ENCODE measurements around the gene SMARCA5. TPM values are rescaled to one million over a fixed set of nuclear protein-coding genes. Genes with fewer than 3 reads are reported as not detected.

SMARCA5 gene
- total and polyA plus RNA-seq, 9 of the 15 experiments (the other 6 are each of a cell fraction or from before 2014, with no cell fraction given), result 21.6 to 57.8 (median 34.6) TPM

GRCh38 chr4:143513314-143514168 lies at the start of gene SMARCA5 (continued):
- TF ChIP-seq, protein P1, sequence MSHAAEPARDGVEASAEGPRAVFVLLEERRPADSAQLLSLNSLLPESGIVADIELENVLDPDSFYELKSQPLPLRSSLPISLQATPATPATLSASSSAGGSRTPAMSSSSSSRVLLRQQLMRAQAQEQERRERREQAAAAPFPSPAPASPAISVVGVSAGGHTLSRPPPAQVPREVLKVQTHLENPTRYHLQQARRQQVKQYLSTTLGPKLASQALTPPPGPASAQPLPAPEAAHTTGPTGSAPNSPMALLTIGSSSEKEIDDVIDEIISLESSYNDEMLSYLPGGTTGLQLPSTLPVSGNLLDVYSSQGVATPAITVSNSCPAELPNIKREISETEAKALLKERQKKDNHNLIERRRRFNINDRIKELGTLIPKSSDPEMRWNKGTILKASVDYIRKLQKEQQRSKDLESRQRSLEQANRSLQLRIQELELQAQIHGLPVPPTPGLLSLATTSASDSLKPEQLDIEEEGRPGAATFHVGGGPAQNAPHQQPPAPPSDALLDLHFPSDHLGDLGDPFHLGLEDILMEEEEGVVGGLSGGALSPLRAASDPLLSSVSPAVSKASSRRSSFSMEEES (CRISPR knock-in tag; IDR thresholded peaks at IDR 0.05), result no peak
- 0 out of 2 replicates have a peak, but pooled peaks have one; percentile 15 for TF ChIP-seq ZBTB40 (IDR thresholded peaks at IDR 0.05)
- TF ChIP-seq ZBTB40 (CRISPR knock-in tag; IDR thresholded peaks at IDR 0.05), result no peak
- TF ChIP-seq, protein P2, sequence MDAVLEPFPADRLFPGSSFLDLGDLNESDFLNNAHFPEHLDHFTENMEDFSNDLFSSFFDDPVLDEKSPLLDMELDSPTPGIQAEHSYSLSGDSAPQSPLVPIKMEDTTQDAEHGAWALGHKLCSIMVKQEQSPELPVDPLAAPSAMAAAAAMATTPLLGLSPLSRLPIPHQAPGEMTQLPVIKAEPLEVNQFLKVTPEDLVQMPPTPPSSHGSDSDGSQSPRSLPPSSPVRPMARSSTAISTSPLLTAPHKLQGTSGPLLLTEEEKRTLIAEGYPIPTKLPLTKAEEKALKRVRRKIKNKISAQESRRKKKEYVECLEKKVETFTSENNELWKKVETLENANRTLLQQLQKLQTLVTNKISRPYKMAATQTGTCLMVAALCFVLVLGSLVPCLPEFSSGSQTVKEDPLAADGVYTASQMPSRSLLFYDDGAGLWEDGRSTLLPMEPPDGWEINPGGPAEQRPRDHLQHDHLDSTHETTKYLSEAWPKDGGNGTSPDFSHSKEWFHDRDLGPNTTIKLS (IDR thresholded peaks at IDR 0.05; ENCODE audit: borderline replicate concordance, low read depth), result peak; percentile 94
- TF ChIP-seq SP1 (CRISPR knock-in tag; IDR thresholded peaks at IDR 0.05), result peak; percentile 88
- no peak for TF ChIP-seq CBX8 (IDR thresholded peaks at IDR 0.05; ENCODE audit: borderline replicate concordance, extremely low read depth, low read depth, low read length, poor library complexity, severe bottlenecking)
- TF ChIP-seq ZNF146 (CRISPR knock-in tag; IDR thresholded peaks at IDR 0.05; ENCODE audit: unreplicated experiment), result no peak
- TF ChIP-seq, protein P3, sequence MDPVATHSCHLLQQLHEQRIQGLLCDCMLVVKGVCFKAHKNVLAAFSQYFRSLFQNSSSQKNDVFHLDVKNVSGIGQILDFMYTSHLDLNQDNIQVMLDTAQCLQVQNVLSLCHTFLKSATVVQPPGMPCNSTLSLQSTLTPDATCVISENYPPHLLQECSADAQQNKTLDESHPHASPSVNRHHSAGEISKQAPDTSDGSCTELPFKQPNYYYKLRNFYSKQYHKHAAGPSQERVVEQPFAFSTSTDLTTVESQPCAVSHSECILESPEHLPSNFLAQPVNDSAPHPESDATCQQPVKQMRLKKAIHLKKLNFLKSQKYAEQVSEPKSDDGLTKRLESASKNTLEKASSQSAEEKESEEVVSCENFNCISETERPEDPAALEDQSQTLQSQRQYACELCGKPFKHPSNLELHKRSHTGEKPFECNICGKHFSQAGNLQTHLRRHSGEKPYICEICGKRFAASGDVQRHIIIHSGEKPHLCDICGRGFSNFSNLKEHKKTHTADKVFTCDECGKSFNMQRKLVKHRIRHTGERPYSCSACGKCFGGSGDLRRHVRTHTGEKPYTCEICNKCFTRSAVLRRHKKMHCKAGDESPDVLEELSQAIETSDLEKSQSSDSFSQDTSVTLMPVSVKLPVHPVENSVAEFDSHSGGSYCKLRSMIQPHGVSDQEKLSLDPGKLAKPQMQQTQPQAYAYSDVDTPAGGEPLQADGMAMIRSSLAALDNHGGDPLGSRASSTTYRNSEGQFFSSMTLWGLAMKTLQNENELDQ (CRISPR knock-in tag; IDR thresholded peaks at IDR 0.05; ENCODE audit: borderline replicate concordance), result no peak; the same call in 1 of the 2 replicates
- TF ChIP-seq TRIM24 (IDR thresholded peaks at IDR 0.05), result peak in 1 of 2 experiments; percentile 81; a peak in 2 of 4 replicates
- TF ChIP-seq ZNF586 (CRISPR knock-in tag; conservative IDR thresholded peaks at IDR 0.05), result no peak

Measured in K562 (cell line).